CD4-positive, alpha-beta T cell (primary cell): ENCODE results near the gene ACAP3. TPM values are rescaled to one million over a fixed set of nuclear protein-coding genes. Genes with fewer than 3 reads are reported as not detected.

Source experiments
- ATAC-seq: fragments of 200-7000 bp; cut with Tn5 transposase; one replicate; pipeline ENCODE4 v1.10.0; 2022; ENCODE audit warnings: mild to moderate bottlenecking; ENCODE audit not compliant: poor library complexity
- CTCF ChIA-PET: fragments of 350-600 bp; sonication (Branson Sonifier 250); formaldehyde crosslinking; loops from one replicate; lab custom pipeline; 2021; ENCODE audit warnings: antibody characterized with exemption, inconsistent platforms; lab: Charles Lee
- POLR2A ChIA-PET: fragments of 350-600 bp; sonication (Branson Sonifier 250); formaldehyde crosslinking; loops from one replicate; lab custom pipeline; 2021; ENCODE audit warnings: antibody characterized with exemption, inconsistent platforms; lab: Charles Lee
- DNase-seq, 14 experiments: peaks; one replicate each; pipeline ENCODE4 v3.0.0-alpha.2; 2013 to 2020; ENCODE audit warnings: mixed read lengths in 2 of 14
- H3K27ac ChIP-seq, 2 donors: one replicate each; pipeline versions ENCODE4 v1.5.1 to v1.7.0; 2013; ENCODE audit warnings: low read length in 2 of 2, low read depth in 1 of 2, mild to moderate bottlenecking in 1 of 2
- H3K27me3 ChIP-seq, 2 experiments: 1 replicate in 1 of 2; 2 replicates in 1 of 2; pipeline versions ENCODE4 v1.6.1 to v1.7.0; 2013; ENCODE audit warnings: low read length in 2 of 2, control low read depth in 1 of 2, mild to moderate bottlenecking in 1 of 2, moderate library complexity in 1 of 2; ENCODE audit not compliant: insufficient read depth in 2 of 2, control insufficient read depth in 1 of 2
- H3K36me3 ChIP-seq: one replicate; pipeline ENCODE4 v1.6.1; 2013; ENCODE audit warnings: low read length, control low read depth; ENCODE audit not compliant: insufficient read depth
- H3K4me1 ChIP-seq: one replicate; pipeline ENCODE4 v1.6.1; 2013; ENCODE audit warnings: low read length, control low read depth; ENCODE audit not compliant: insufficient read depth
- H3K4me3 ChIP-seq: one replicate; pipeline ENCODE4 v1.5.1; 2013; ENCODE audit warnings: mild to moderate bottlenecking, low read length, moderate library complexity
- H3K9me3 ChIP-seq, 2 experiments: 1 replicate in 1 of 2; 2 replicates in 1 of 2; pipeline versions ENCODE4 v1.6.1 to v1.7.0; 2013; ENCODE audit warnings: low read length in 2 of 2, mild to moderate bottlenecking in 2 of 2, control low read depth in 1 of 2, moderate library complexity in 1 of 2; ENCODE audit not compliant: control insufficient read depth in 1 of 2, insufficient read depth in 1 of 2
- H3K27ac Mint-ChIP-seq: one replicate; pipeline ENCODE4 v1.8.0; 2020; ENCODE audit warnings: mixed read lengths
- H3K27me3 Mint-ChIP-seq: one replicate; pipeline ENCODE4 v1.8.0; 2021; ENCODE audit warnings: mixed read lengths
- H3K36me3 Mint-ChIP-seq: one replicate; pipeline ENCODE4 v1.8.0; 2021; ENCODE audit warnings: low read depth, mixed read lengths
- H3K4me1 Mint-ChIP-seq: one replicate; pipeline ENCODE4 v1.8.0; 2021; ENCODE audit warnings: low read depth, mixed read lengths
- H3K4me3 Mint-ChIP-seq: one replicate; pipeline ENCODE4 v1.8.0; 2020; ENCODE audit warnings: mild to moderate bottlenecking, mixed read lengths
- H3K9me3 Mint-ChIP-seq: one replicate; pipeline ENCODE4 v1.8.0; 2020; ENCODE audit warnings: mixed read lengths
- CTCF ChIP-seq: fragments of 200-600 bp; IDR thresholded peaks from one replicate; pipeline ENCODE4 v1.8.0; 2022; ENCODE audit warnings: antibody characterized with exemption, mild to moderate bottlenecking
- intact Hi-C, 2 experiments: fragments of 100-400 bp; cut with DNase I in 1 of 2; cut with micrococcal nuclease in 1 of 2; formaldehyde crosslinking; loops; one replicate each; pipeline versions ENCODE4 v1.15.1 to v1.9.0; 2023 to 2025; cut with DNase I, micrococcal nuclease
- total RNA-seq, 174 experiments: library from RNA in 2 of 174; stranded (reverse) in 2 of 174; gene quantifications; one replicate each; pipeline ENCODE4 v1.2.3 and lab custom pipeline; 2021 to 2026

The ACAP3 gene
- total RNA-seq, 2 experiments from 2014 or later, result 45.3 to 46.4 TPM

GRCh38 chr1:1332774-1333480 is 25.2 kb upstream of the ACAP3 start:
- no peak for TF ChIP-seq CTCF
- H3K27ac Mint-ChIP-seq, result no peak overlapping the region
- CTCF ChIA-PET, result no interaction called here

GRCh38 chr1:1332031-1332755 is 24.5 kb upstream of the ACAP3 start:
- POLR2A ChIA-PET, result no interaction called here
- no peak overlapping the region for H3K4me3 Mint-ChIP-seq
- peaks cover 12% of the 10 kb centered on the region for H3K36me3 ChIP-seq

More at GRCh38 chr1:1332774-1333480, 25.2 kb upstream of the ACAP3 start:
- H3K36me3 ChIP-seq, result peaks cover 7% of the 10 kb centered on the region
- no peak overlapping the region for H3K4me3 Mint-ChIP-seq
- no peak overlapping the region for H3K27ac ChIP-seq
- peaks cover 0 to 5% of the 10 kb centered on the region in 2 experiments for H3K9me3 ChIP-seq
- no peaks in the 10 kb centered on the region for H3K27me3 Mint-ChIP-seq
- H3K36me3 Mint-ChIP-seq, result no peaks in the 10 kb centered on the region
- intact Hi-C loops, result no loop called here
- no peaks in the 10 kb centered on the region for H3K4me1 Mint-ChIP-seq
- no peaks in the 10 kb centered on the region for H3K27me3 ChIP-seq
- POLR2A ChIA-PET, result no interaction called here
- no peak overlapping the region for H3K4me3 ChIP-seq
- peaks cover 5% of the 10 kb centered on the region for H3K4me1 ChIP-seq
- no peaks in the 10 kb centered on the region for H3K9me3 Mint-ChIP-seq
- ATAC-seq (no peak), DNase-seq (no peak)

More at GRCh38 chr1:1332031-1332755, 24.5 kb upstream of the ACAP3 start:
- Histone ChIP-seq H3K4me1 (peaks cover 5% of the 10 kb centered on the region), H3K27me3 (no peaks in the 10 kb centered on the region), H3K27ac (no peak overlapping the region), H3K9me3 (peaks cover 0 to 5% of the 10 kb centered on the region in 2 experiments), H3K4me3 (no peak overlapping the region)
- DNase-seq, result no peak
- ATAC-seq, result no peak
- Mint-ChIP-seq H3K9me3 (no peaks in the 10 kb centered on the region), H3K4me1 (no peaks in the 10 kb centered on the region), H3K36me3 (no peaks in the 10 kb centered on the region), H3K27ac (no peak overlapping the region), H3K27me3 (no peaks in the 10 kb centered on the region)
- intact Hi-C loops, result no loop called here
- CTCF ChIA-PET, result interaction anchor here (0.6 kb wide), 1 partner anchor 307 kb away, joined by 3 read pairs; no protein-coding TSS in a partner anchor
- no peak for TF ChIP-seq CTCF
